Measurements from ENCODE around the gene SLC31A2. TPM values are rescaled to one million over a fixed set of nuclear protein-coding genes. Genes with fewer than 3 reads are reported as not detected.
"Not testable (repeated sequence)": the region's sequence is repeated elsewhere in the genome, so short reads cannot be mapped to it uniquely, and the experiment has no call there.

The SLC31A2 gene, protein sequence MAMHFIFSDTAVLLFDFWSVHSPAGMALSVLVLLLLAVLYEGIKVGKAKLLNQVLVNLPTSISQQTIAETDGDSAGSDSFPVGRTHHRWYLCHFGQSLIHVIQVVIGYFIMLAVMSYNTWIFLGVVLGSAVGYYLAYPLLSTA
- total RNA-seq (4.1 TPM), polyA plus RNA-seq (ENCODE audit: insufficient read depth in 1 of 8, insufficient read length in 8 of 8, low replicate concordance in 1 of 8) (1 to 10 TPM; 2.1 to 4.3 (median 2.8) TPM)
- long read RNA-seq, donor 1, partial matches to known transcripts: 0 of 2 reads
- long read RNA-seq, donor 1, other reads (novel, unspliced or antisense): 0 of 2 reads
- long read RNA-seq, donor 2: 0 reads
- long read RNA-seq, donor 3: 0 reads
- long read RNA-seq, donor 4: 0 reads
- long read RNA-seq, donor 5, partial matches to known transcripts: 9 of 10 reads
- long read RNA-seq, donor 5, other reads (novel, unspliced or antisense): 0 of 10 reads
- long read RNA-seq, donor 6, partial matches to known transcripts: 0 of 2 reads
- long read RNA-seq, donor 6, other reads (novel, unspliced or antisense): 0 of 2 reads
- long read RNA-seq, donor 7, partial matches to known transcripts: 0 of 1 reads
- long read RNA-seq, donor 7, other reads (novel, unspliced or antisense): 0 of 1 reads
- long read RNA-seq, donor 8, partial matches to known transcripts: 0 of 2 reads
- long read RNA-seq, donor 8, other reads (novel, unspliced or antisense): 0 of 2 reads
- long read RNA-seq, donor 9, partial matches to known transcripts: 0 of 1 reads
- long read RNA-seq, donor 9, other reads (novel, unspliced or antisense): 0 of 1 reads
- long read RNA-seq, donor 10: 0 reads
- long read RNA-seq, donor 11: 0 reads

DNA sequence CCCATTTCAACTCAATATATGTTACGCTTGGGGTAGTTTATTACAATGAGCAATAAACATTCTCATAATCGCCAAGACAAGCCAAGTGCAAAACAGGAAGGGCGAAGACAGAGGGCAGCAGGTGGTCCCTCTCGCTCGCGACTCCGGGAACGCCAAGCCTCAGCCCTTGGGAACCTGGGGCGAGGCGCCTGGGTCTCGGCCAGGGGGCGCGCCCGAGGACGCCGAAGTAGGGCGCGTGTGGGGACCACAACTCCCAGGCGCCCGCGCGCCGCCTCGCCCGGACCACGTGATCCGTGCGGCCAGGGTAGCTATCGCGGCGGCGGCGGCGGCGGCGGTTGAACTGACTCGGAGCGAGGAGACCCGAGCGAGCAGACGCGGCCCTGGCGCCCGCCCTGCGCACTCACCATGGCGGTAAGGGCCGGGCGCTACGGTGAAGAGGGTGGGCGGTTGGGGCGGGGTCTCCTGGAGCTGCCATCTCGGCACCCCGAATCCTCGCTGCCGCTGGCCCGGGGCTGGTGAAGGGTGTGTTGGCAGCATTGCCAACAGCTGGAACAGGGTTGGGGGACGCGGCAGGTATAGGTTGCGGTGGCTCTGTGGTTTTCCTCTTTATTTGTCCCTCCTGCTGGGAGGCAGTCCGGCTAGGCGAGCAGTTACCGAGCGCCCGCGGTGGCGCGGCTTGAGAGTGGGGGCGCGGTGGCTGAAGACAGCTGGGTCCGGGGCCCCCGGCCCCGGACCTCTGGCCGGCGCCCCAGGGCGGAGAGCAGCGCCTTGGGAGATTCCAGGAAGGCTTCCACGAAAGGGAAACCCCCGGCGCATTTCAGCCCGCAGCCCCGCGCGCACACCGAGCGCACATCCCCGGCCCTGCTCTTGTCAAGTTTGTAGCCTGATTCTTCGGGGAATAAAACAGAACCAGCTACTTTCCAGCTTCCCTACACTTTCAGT is at the start of gene SLC31A2:
SLC31A2 (plus strand) TSS at position 338 of the 942 bp plus-strand sequence; CDS start at position 406, 68 bp downstream.
- peak; percentile 92 for DNase-seq
- Histone ChIP-seq H3K36me3 (ENCODE audit: control insufficient read depth, insufficient read depth, low read length) (no peaks in the 10 kb centered on the region), H3K4me3 (ENCODE audit: low read length) (peak within 1 kb of the TSS; percentile 83), H3K27ac (ENCODE audit: low read length) (peak within 1 kb of the TSS; percentile 29), H3K4me1 (ENCODE audit: control insufficient read depth, insufficient read depth, low read length) (peaks cover 8% of the 10 kb centered on the region), H3K9me3 (replicated peaks; ENCODE audit: control insufficient read depth, low read depth, low read length) (no peaks in the 10 kb centered on the region), H3K27me3 (ENCODE audit: control insufficient read depth, insufficient read depth, low read length) (no peaks in the 10 kb centered on the region)
- WGBS (ENCODE audit: insufficient coverage): under 1% methylated on average over 86 of the region's 87 CpGs

DNA sequence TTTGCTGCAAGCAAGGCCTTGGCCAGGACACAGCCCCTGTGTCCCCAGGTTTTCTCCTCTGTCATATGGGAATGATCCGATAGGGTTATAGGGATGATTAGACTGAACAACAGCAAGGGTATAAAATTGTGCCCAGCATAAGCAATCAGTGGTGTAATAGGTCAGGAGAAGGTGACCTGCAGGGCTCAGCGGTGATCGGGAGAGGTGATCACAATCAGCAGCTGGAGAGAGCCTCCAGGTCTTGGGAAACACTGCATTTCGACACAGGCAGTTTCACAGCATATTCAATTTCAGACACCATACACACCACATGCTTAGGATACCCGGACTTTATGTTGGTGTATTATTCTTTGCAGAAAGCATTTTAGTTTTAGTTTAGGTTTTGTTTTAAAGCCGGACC is 45.5 kb upstream of the SLC31A2 start:
- H3K27me3 ChIP-seq (ENCODE audit: control insufficient read depth, insufficient read depth, low read length); H3K4me1 ChIP-seq (ENCODE audit: control insufficient read depth, insufficient read depth, low read length): not testable (repeated sequence)
- WGBS (ENCODE audit: insufficient coverage): no CpG with 5 or more reads among the region's 6 CpGs

DNA sequence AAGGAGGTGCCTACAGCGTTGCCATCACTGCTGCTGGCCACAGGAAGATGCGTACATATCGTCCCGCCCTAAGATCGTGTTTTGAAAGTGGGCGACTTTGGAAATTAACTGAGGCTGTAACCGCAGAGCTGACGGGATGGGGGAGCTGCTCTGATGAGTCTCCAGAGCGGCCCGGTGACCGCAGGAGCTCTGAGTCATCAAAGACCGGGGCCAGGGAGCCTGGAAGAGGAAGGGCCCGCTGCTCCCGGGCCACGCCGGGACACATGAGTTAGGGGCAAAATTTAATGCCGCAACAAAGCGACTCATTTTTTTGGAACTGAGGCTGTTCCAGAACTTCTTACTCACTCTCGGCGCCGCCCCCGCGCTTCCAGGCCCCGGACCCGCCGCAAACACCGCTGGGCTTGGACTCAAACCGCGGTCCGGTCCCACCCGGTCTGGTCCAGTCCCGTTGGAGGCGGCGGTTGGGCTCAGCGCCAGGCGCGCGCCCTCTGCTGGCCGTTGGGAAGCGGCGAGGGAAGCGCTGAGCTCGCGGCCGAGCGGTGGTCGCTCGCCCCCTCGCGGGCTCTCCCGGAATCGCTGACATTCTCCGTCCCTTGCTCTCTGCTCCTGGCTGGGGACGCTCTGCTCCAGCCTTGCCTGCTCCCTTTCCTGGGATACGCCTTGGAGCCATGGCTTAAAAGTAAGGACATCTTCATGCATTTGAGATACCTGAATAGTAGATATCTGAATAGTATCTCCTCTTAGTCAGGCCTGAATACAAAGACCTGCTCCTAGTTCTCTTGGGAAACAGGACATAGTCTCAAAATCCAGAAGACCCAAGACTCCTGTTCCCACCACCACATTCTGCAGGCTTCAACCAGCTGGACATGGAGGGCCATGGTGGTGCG is 39.5 kb upstream of the SLC31A2 start:
- not testable (repeated sequence) for H3K27me3 ChIP-seq (ENCODE audit: control insufficient read depth, insufficient read depth, low read length); H3K27ac ChIP-seq (ENCODE audit: low read length); H3K9me3 ChIP-seq (replicated peaks; ENCODE audit: control insufficient read depth, low read depth, low read length); H3K36me3 ChIP-seq (ENCODE audit: control insufficient read depth, insufficient read depth, low read length); DNase-seq; H3K4me1 ChIP-seq (ENCODE audit: control insufficient read depth, insufficient read depth, low read length); H3K4me3 ChIP-seq (ENCODE audit: low read length)
- WGBS (ENCODE audit: insufficient coverage): no CpG with 5 or more reads among the region's 56 CpGs

More for the DNA sequence above, 45.5 kb upstream of the SLC31A2 start:
- not testable (repeated sequence) for H3K36me3 ChIP-seq (ENCODE audit: control insufficient read depth, insufficient read depth, low read length); H3K27ac ChIP-seq (ENCODE audit: low read length); H3K9me3 ChIP-seq (replicated peaks; ENCODE audit: control insufficient read depth, low read depth, low read length); H3K4me3 ChIP-seq (ENCODE audit: low read length); DNase-seq

DNA sequence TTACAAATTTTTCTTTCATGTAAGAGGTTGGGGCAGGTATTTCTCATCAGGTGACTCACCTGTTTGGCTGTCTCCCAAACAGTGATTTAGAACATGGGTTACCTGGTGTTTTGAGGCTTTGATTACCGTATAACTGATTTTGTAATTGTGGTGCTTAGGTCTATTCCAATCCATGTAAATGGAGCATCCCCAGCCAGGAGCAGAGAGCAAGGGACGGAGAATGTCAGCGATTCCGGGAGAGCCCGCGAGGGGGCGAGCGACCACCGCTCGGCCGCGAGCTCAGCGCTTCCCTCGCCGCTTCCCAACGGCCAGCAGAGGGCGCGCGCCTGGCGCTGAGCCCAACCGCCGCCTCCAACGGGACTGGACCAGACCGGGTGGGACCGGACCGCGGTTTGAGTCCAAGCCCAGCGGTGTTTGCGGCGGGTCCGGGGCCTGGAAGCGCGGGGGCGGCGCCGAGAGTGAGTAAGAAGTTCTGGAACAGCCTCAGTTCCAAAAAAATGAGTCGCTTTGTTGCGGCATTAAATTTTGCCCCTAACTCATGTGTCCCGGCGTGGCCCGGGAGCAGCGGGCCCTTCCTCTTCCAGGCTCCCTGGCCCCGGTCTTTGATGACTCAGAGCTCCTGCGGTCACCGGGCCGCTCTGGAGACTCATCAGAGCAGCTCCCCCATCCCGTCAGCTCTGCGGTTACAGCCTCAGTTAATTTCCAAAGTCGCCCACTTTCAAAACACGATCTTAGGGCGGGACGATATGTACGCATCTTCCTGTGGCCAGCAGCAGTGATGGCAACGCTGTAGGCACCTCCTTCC is 37.9 kb upstream of the SLC31A2 start:
- WGBS (ENCODE audit: insufficient coverage): no CpG with 5 or more reads among the region's 54 CpGs
- not testable (repeated sequence) for H3K4me1 ChIP-seq (ENCODE audit: control insufficient read depth, insufficient read depth, low read length); H3K9me3 ChIP-seq (replicated peaks; ENCODE audit: control insufficient read depth, low read depth, low read length)

DNA sequence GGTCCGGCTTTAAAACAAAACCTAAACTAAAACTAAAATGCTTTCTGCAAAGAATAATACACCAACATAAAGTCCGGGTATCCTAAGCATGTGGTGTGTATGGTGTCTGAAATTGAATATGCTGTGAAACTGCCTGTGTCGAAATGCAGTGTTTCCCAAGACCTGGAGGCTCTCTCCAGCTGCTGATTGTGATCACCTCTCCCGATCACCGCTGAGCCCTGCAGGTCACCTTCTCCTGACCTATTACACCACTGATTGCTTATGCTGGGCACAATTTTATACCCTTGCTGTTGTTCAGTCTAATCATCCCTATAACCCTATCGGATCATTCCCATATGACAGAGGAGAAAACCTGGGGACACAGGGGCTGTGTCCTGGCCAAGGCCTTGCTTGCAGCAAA is 32.0 kb upstream of the SLC31A2 start:
- not testable (repeated sequence) for H3K4me1 ChIP-seq (ENCODE audit: control insufficient read depth, insufficient read depth, low read length); H3K27ac ChIP-seq (ENCODE audit: low read length); DNase-seq; H3K27me3 ChIP-seq (ENCODE audit: control insufficient read depth, insufficient read depth, low read length); H3K9me3 ChIP-seq (replicated peaks; ENCODE audit: control insufficient read depth, low read depth, low read length); H3K36me3 ChIP-seq (ENCODE audit: control insufficient read depth, insufficient read depth, low read length); H3K4me3 ChIP-seq (ENCODE audit: low read length)
- WGBS (ENCODE audit: insufficient coverage): no CpG with 5 or more reads among the region's 6 CpGs

More for the DNA sequence above, 37.9 kb upstream of the SLC31A2 start:
- H3K27me3 ChIP-seq (ENCODE audit: control insufficient read depth, insufficient read depth, low read length); H3K27ac ChIP-seq (ENCODE audit: low read length); H3K36me3 ChIP-seq (ENCODE audit: control insufficient read depth, insufficient read depth, low read length); H3K4me3 ChIP-seq (ENCODE audit: low read length): not testable (repeated sequence)
- DNase-seq: peak; percentile 9

DNA sequence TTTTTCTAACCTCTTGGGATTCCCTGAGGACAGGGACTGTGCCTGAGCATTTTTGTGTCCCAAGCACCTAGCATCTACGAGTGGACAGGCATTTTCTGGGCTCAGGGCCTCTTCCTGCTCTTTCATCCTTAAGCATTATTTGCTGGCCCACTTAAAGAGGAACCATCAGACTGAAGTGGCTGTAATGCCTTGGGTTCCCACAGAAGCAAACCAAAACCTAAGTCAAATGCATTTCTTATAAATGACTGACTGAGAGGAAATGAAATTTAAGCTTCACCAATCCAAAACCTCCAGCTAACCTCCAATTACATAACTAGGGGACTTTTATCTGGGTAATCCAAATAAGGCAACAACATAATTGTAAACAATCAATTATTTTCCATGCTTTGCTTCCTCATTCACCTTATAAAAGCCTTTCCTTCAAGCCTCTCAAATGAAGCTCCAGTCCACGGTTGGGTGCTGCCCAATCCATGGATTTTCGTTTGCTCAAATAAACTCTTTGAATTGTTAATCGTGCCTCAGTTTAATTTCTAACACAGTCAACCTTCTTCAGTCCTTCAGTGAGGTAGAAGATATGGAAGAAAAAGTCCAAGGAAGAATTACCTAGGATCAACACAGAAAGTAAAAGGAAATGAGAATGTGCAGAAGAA is 25.3 kb upstream of the SLC31A2 start:
- Histone ChIP-seq H3K4me1 (ENCODE audit: control insufficient read depth, insufficient read depth, low read length) (no peaks in the 10 kb centered on the region), H3K36me3 (ENCODE audit: control insufficient read depth, insufficient read depth, low read length) (no peaks in the 10 kb centered on the region), H3K4me3 (ENCODE audit: low read length) (no peak overlapping the region), H3K27ac (ENCODE audit: low read length) (no peak overlapping the region), H3K27me3 (ENCODE audit: control insufficient read depth, insufficient read depth, low read length) (peaks cover 6% of the 10 kb centered on the region), H3K9me3 (replicated peaks; ENCODE audit: control insufficient read depth, low read depth, low read length) (no peaks in the 10 kb centered on the region)
- 20% methylated on average over 1 of the region's 4 CpGs for WGBS (ENCODE audit: insufficient coverage)
- no peak for DNase-seq

DNA sequence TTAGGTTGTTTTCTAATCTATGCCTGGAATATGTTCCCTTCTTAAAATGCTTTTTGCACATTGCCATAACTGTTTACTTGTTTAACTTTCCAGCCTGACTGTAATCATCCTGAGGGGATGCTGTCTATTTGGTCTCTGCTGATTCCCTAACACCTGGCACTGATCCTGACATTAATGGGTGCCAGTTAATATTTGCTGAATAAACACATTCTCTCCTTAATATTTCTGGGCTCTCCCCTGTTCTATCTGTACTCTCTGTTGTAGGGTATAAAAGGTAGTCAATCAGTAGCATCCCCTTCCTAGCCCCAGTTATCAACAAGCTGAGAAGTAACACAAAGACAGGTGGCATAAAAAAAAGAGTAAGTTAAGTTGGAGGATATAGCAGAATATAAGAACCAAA is 21.3 kb upstream of the SLC31A2 start:
- no peak for DNase-seq
- Histone ChIP-seq H3K9me3 (replicated peaks; ENCODE audit: control insufficient read depth, low read depth, low read length) (no peaks in the 10 kb centered on the region), H3K36me3 (ENCODE audit: control insufficient read depth, insufficient read depth, low read length) (no peaks in the 10 kb centered on the region), H3K27me3 (ENCODE audit: control insufficient read depth, insufficient read depth, low read length) (peaks cover 6% of the 10 kb centered on the region), H3K4me1 (ENCODE audit: control insufficient read depth, insufficient read depth, low read length) (no peaks in the 10 kb centered on the region), H3K4me3 (ENCODE audit: low read length) (no peak overlapping the region), H3K27ac (ENCODE audit: low read length) (no peak overlapping the region)

DNA sequence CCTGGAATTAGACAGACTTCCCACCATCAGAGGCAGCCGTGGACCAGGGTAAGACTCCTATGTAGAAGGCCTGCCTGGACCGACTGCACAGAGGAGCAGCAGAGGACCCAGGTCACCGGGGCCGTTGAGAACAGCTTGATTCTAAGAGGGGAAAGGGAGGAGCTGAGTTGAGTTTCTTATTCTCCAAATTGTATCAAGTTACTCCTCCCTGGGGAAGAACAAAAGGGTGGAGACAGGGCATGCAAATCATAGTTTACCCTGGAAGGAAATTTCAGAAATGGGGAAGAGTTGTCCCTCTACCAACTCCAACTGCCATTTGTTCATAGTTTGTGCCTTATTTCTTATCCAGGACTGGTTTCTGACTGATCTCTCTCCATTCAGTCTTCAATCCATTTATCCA is 20.9 kb upstream of the SLC31A2 start:
- Histone ChIP-seq H3K4me1 (ENCODE audit: control insufficient read depth, insufficient read depth, low read length) (no peaks in the 10 kb centered on the region), H3K27ac (ENCODE audit: low read length) (no peak overlapping the region), H3K4me3 (ENCODE audit: low read length) (no peak overlapping the region), H3K36me3 (ENCODE audit: control insufficient read depth, insufficient read depth, low read length) (no peaks in the 10 kb centered on the region), H3K27me3 (ENCODE audit: control insufficient read depth, insufficient read depth, low read length) (peaks cover 5% of the 10 kb centered on the region), H3K9me3 (replicated peaks; ENCODE audit: control insufficient read depth, low read depth, low read length) (no peaks in the 10 kb centered on the region)
- no CpG with 5 or more reads among the region's 4 CpGs for WGBS (ENCODE audit: insufficient coverage)
- no peak for DNase-seq

Measured in muscle of leg (tissue), 16 donors.